Kidney capillary endothelial cell (primary cell): ENCODE data around the gene IRF3.

Experiments used
- DNase-seq: peaks from one replicate; pipeline ENCODE4 v3.0.0-alpha.2; 2018; ENCODE audit warnings: low spot score

IRF3 gene, protein sequence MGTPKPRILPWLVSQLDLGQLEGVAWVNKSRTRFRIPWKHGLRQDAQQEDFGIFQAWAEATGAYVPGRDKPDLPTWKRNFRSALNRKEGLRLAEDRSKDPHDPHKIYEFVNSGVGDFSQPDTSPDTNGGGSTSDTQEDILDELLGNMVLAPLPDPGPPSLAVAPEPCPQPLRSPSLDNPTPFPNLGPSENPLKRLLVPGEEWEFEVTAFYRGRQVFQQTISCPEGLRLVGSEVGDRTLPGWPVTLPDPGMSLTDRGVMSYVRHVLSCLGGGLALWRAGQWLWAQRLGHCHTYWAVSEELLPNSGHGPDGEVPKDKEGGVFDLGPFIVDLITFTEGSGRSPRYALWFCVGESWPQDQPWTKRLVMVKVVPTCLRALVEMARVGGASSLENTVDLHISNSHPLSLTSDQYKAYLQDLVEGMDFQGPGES

DNA sequence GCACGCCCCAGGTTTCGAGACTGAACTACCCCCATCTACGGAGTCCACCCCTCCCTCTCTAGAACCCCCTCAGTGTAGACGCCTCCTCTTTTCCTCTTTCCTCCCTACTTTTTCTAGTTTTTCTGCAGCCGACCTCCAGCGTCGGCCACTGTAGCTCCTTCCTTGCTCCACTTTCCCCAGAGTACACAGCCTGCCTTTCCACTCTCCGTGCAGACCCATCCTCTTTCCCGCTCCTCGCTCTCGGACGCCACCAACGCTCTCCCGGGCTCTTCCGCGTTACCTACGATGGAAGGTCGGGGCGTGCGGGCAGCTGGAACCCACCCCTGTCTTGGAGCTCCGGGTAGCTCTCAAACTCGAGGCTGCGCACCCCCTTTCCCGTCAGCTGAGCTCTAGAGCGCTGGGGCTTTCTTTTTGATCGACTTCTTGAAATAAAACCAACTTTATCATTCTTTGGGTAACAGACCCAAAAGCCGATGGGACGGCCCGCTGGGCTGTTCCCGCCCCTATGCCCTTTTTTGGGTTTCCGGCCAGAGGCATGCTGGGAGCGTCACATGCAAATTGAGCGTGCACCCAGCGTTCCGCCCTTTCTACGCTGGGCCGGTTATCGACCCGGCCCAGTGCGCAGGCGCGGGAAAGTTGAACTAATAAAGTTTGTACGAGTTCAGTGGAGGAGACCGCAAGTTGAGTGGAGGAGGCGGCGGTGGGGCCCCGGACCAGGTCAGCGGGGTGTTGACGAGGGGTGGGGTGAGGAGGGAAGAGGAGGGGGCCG, at the start of gene IRF3, which contains the start of gene BCL2L12:
IRF3 (minus strand) TSS at position 507 of the 769 bp plus-strand sequence. CDS start 1,019 bp downstream, outside the sequence.
BCL2L12 (plus strand) TSS at position 583 of the 769 bp plus-strand sequence. CDS start 760 bp downstream, outside the sequence.
- peak; percentile 96 for DNase-seq

DNA sequence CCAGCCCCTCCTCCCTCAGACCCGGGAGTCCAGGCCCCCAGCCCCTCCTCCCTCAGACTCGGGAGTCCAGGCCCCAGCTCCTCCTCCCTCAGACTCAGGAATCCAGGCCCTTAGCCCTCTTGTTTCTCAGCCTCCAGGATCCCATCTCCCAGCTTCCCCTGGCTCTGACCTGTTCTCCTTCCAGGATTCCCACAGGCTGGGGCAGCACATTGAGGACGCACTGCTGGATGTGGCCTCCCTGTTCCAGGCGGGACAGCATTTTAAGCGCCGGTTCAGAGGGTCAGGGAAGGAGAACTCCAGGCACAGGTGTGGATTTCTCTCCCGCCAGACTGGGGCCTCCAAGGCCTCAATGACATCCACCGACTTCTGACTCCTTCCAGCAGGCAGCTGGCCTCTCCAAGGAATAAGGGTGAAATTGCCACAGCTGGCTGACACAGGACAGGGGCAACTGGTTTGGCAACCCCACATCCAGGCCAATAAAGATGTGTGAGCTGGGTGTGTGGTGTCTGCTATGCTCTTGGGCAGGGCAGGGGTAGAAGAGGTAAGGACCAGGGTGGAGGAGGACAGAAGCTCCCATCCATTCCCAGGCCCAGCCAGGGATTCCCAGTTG, 47.7 kb upstream of the IRF3 start:
- DNase-seq = no peak

DNA sequence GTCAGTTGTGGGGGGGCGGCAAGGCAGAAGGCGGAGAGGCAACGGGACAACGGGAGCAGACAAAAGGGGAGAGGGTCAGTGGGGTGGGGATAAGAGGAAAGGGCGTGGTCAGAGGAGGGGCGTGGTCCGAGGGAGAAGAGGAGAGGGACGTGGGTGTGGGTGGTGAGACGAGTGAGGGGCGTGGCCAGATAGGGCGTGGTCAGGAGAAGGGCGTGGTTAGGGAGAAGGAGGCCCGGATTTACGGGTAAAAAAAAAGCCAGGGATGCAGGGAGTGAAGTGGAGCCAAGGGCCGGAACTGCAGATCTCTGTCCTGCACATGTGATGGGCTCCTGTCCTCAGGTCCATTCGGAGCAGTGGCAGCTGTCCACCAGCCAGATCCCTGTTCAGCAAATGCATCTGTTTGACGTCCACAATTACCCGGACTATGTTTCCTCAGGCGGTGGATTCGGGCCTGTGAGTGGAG, 46.8 kb upstream of the IRF3 start:
- DNase-seq = no peak

DNA sequence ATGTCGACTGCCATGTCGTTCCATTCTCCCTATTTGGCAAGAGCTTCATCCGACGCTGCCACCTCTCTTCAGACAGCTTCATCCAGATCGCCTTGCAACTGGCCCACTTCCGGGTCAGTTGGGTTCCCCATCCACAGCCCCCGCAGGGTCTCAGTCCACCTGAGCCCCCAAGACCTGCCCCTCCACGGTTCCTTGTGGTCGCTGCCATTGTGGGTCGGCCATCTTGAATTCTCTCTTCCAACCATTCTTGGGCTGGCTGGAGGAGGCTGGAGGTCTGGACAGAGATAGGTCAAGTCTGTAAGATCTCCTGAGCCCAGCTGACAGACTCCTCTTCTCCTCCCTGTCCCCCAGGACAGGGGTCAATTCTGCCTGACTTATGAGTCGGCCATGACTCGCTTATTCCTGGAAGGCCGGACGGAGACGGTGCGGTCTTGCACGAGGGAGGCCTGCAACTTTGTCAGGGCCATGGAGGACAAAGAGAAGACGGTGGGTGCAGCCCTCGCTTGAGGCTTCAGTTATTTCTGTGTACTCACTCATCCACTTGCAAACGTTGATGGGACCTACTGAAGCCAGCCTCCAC, 44.8 kb upstream of the IRF3 start:
- DNase-seq = peak; percentile 46

DNA sequence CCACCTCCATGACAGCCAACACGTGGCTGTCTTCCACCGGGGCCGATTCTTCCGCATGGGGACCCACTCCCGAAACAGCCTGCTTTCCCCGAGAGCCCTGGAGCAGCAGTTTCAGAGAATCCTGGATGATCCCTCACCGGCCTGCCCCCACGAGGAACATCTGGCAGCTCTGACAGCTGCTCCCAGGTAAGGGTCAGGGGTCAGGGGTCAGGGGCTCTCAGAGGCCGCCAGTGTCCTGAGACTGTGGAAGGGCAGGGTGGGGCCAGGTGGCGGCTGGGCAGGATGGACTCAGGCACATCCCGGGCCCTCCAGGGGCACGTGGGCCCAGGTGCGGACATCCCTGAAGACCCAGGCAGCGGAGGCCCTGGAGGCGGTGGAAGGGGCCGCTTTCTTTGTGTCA, 40.3 kb upstream of the IRF3 start:
- no peak for DNase-seq

DNA sequence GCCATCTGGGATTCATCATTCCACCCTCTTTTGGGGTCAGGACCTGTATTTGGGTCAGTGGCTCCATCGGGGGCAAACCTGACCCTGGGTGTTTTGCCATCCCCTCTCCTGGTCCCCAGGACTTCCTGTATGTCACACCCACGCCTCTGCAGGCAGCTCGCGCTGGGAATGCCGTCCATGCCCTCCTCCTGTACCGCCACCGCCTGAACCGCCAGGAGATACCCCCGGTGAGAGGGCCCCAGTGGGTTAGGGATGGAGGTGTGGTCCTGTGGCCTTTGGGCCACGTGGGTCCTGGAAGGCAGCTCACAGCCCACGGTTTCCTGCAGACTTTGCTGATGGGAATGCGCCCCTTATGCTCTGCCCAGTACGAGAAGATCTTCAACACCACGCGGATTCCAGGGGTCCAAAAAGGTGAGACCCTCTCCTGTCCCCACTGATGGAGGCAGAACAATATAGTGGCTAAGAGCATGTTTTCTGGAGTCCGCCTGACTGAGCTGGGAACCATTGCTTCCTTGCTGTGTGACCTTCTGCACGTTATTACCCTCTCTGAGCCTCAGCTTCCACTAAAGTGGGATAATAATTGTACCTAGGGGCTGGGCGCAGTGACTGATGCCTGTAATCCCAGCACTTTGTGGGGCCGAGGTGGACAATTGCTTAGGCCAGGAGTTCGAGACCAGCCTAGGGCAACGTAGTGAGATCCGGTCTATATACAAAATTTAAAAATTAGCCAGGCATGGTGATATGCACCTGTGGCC, 39.4 kb upstream of the IRF3 start:
- no peak for DNase-seq

DNA sequence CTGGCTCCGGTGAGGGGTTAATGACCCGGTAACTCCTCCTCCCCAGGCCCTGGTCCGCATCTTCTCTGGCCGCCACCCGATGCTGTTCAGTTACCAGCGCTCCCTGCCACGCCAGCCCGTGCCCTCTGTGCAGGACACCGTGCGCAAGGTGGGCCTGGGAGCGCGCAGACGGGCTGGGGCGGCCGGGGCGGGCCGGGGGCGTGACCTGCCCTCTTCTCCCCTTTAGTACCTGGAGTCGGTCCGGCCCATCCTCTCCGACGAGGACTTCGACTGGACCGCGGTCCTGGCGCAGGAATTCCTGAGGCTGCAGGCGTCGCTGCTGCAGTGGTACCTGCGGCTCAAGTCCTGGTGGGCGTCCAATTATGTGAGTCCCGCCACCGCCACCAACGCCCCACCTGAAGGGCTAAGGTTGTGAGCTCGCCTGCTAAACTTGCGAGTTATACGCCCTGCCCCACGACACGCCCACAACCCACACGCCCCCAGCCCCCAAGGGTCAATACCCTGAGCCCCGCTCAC, 35.7 kb upstream of the IRF3 start:
- no peak for DNase-seq

DNA sequence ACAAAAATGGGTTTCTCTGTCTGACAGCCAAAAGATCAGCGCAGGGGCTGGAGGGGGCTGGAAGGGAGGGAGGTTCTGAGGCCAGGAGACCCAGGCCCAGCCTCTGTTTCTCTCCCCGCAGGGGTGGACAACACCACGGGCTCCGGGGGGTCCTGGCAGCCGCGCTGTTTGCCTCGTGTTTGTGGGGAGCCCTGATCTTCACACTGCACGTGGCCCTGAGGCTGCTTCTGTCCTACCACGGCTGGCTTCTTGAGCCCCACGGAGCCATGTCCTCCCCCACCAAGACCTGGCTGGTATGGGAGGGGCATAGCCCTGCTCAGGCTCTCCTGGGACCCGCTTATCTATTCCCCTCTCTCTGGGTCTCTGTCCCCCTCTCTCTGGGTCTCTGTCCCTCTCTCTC, 34.9 kb upstream of the IRF3 start:
- no peak for DNase-seq

DNA sequence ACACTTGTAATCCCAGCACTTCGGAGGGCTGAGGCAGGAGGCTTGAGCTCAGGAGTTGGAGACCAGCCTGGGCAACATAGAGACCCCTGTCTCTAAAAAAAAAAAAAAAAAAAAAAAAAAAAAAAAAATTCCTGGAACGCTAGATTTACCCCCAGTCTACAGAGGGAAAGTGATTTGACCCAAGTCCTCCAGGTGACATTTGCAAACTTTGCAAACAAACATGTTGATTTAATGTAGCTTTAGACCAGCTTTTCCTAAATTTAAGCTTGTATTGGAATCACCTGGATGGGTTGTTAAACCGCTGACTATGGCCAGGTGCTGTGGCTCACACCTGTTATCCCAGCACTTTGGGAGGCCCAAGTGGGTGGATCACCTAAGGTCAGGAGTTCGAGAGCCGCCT, 33.7 kb upstream of the IRF3 start:
- DNase-seq = no peak

DNA sequence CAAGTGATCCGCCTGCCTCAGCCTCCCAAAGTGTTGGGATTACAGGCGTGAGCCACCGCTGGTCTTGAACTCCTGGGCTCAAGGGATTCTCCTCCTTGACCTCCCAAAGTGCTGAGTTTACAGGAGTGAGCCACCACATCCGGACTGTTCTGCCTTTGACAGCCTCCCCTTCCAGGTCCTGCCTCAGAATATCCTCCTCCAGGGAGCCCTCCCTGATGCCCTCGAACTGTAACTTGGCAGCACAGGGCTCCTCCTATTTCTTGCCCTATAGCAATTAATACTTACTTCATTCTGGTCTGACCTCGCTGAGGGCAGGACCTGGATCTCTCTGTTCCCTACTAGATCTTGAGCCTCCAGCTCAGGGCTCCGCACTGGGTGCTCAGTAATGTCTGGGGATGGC, 31.2 kb upstream of the IRF3 start:
- no peak for DNase-seq

DNA sequence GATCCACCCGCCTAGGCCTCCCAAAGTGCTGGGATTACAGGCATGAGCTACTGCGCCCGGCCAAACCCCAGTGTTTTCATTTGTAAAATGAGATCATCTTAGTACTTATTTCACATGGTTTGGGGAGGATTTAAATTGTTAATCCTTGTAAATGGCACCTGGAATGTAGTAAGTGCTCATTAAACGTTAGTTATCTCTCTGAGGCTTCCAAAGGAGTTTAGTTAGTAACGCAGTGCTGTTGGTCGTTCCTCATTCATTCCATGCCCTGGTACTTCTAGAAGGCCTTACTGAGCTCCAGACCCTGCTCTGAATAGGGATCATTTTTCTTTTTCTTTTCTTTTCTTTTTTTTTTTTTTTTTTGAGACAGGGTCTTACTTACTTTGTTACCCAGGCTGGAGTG, 30.5 kb upstream of the IRF3 start:
- no peak for DNase-seq

DNA sequence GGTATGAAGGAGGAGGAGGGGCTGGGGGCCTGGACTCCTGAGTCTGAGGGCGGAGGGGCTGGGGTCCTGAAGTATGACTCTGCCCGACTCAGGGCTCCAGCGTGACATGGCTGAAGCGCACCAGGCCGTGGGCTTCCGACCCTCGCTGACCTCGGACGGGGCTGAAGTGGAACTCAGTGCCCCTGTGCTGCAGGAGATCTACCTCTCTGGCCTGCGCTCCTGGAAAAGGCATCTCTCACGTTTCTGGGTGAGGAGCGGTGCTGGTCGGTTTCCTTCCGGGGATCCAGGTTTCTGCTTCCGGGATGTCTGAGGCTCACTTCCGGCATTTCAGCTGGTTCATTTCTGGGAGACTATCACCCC, 26.5 kb upstream of the IRF3 start:
- DNase-seq = no peak

DNA sequence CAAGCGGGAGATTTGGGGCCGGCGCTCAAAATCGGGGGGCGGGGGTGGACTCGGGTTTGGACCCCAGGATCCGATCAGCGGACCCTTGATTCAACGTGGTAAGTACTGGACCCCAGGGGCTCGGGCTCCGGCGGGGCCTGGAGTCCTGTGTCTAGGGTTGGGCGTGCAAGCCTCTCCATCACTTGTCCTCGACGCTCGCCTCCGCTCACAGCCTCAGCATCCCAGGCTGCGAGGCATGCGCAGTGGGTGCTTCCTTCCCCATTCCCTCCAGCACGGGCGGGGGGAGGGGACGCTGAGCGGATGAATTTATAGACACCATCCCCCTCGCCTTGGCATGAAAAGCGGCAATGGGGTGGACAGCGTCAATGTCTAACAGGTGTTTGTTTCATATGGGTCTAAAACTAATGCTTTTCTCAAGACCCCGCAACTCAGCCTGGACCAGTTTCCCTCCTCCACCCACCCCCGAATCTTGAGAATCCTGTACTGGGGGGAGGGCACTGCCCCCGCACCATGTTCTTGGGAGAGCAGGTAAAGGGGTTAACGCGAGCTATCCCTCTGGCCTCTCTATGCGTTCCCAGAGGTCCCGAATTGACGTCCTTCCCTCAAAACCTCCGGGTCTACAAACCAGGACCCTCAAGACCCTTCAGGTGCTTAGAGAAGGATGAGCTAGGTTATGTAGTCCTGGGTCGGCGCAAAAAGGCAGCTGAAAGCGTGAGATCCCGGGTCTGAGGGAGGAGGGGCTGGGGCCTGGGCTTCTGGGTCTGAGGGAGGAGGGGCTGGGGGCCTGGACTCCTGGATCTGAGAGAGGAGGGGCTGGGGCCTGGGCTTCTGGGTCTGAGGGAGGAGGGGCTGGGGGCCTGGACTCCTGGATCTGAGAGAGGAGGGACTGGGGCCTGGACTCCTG, 25.8 kb upstream of the IRF3 start:
- no peak for DNase-seq

DNA sequence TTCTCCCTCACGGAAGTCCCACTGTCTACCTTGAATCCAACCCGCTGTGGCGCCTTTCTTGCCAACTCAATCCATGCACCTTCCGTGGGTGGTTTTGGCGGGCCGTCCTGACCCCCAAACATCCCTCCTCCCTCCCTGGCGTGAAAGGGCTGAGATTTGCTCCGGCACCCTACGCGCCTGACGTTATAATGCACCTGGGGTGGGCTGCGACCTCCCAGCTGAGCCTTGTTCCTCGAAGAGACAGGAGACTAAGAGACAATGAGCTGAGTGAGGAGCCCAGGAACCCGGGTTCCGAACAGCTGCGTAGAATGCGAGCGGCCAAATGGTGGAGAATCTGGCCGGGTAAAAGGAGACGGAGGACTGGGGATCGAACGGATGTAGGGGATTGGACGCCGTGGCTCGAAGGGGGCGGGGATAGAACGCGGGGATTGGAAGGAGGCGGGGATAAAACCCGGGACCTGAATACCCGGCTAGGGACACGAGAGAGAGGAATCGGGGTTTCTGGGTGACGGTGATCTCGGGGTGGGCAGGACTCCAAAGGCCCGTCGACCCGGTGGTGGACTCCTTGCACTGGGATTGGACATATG, 25.1 kb upstream of the IRF3 start, which contains the start of gene CPT1C:
CPT1C (plus strand) TSS at position 461 of the 587 bp plus-strand sequence. CDS start 1,137 bp downstream, outside the sequence.
- no peak for DNase-seq

DNA sequence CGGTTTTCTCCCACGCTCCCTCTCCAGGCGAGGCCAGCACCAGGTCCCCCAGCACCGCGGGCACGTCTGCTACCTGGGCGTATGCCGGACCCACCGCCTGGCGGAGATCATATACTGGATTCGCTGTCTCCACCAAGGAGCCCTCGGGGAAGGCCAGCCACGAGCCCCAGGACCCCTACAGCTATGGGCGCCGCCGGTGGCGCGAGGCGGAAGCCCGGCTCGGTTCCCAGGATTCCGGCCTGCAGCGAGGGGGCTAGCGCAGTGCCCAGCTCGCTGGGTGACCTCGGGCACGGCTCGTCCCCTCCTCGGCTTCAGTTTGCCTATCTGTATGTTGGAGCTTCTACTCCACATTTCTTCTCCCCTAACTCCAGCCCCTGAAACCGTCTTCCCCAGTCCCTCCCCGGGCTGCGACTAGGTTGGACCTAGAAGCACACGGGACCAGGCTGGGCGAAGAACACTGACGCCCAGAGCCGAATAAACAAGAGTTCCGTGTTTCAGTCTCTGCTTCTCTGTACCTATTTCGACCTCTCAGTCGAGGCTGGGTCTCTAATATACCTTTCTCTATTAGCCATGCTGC, 24.5 kb upstream of the IRF3 start:
- no peak for DNase-seq

DNA sequence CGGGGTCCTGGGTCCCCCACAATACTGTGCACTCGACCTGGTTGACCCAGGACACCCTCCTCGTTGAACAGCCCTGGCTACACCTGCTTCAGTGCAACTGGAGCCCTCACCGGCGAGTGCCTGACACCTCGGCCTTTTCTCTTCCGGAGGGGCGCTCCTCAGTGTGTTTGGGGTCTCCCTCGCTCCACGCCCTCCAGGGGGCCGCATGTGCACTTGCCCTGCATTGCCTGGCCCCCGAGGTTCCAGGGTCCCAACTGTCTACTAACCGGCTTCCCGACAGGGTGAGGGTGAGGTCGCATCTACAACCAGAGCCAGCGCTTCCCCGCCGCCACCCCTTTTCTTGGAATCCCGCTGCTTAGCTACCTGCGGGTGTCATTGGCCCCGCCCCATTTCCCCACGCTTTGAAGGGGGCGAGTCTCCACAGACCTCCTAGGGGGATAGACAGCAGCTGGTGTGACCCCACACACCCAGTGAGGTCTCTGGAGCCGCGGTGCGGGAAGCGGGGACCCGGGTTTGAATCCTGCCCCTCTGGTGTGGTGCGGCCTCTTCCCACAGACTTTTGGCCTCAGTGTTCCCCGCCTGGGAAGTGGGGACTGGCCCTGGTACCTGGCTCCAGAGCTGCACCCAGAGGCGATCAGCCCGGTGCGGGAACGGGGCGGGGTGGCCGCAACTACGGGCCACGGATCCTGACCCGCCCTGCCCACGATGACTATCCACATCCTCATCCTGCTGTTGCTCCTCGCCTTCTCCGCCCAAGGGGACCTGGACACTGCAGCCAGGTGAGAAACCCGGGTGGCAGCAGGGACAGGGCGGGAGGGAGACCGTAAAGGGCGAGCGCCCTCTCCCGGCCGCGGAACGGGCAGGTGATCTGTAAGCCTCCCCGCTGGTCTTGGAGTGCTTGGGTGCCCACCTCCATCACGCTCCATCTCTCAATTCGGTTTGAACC, 23.7 kb upstream of the IRF3 start, which contains the start of gene ADM5:
ADM5 (plus strand) TSS at position 462 of the 946 bp plus-strand sequence; CDS start at position 706, 244 bp downstream.
- no peak for DNase-seq

DNA sequence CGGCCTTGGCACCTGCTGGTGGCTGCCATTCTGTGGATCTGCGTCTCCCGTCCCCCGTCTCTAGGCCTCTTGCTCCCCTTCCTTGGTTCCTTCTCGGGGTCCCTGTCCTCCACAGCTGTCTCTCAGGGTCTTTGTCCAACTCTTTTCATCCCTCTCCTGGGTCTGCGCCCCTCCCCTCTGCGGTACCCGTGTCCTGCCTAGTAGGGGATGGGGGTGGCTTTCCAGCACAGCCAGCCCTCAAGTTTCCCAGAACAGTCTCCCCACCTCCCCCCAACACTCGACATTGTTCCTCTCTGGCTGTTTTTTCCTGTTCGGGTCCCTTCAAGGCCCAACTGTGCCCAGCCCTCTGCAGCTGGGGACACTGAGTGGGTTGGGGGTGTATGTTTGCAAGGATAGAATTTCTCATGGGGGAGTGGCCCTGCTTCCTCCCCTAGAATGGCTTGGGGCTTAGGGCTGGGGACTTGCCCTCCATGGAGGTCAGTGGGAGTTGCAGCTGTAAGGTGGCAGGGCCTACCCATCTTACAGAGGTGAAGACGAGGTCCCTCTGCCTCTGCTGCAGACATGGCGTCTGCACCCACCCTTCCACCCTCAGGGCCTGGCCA, 23.0 kb upstream of the IRF3 start:
- no peak for DNase-seq
